Measurements from ENCODE around the gene CYP4V2.

- TF ChIP-seq, protein P1, sequence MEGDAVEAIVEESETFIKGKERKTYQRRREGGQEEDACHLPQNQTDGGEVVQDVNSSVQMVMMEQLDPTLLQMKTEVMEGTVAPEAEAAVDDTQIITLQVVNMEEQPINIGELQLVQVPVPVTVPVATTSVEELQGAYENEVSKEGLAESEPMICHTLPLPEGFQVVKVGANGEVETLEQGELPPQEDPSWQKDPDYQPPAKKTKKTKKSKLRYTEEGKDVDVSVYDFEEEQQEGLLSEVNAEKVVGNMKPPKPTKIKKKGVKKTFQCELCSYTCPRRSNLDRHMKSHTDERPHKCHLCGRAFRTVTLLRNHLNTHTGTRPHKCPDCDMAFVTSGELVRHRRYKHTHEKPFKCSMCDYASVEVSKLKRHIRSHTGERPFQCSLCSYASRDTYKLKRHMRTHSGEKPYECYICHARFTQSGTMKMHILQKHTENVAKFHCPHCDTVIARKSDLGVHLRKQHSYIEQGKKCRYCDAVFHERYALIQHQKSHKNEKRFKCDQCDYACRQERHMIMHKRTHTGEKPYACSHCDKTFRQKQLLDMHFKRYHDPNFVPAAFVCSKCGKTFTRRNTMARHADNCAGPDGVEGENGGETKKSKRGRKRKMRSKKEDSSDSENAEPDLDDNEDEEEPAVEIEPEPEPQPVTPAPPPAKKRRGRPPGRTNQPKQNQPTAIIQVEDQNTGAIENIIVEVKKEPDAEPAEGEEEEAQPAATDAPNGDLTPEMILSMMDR (IDR thresholded peaks at IDR 0.05), result no peak
- no peak for TF ChIP-seq POLR2A (IDR thresholded peaks at IDR 0.05)
Observed at GRCh38 chr4:186227221-186227620, 35.9 kb downstream of the CYP4V2 start, which contains the start of gene KLKB1.
